RCC 7860 (cell line): Measurements from ENCODE around the gene DYNC1I1.

Experiments
- DNase-seq: peaks from one replicate; pipeline ENCODE4 v3.0.0-alpha.2; 2015; ENCODE audit warnings: low spot score
- FAIRE-seq: peaks from 2 replicates; lab custom pipeline; 2012; peaks lifted over from hg19 to GRCh38; lab: Jason Lieb, UNC

Gene DYNC1I1

GRCh38 chr7:95788884-95789283, 16.5 kb downstream of the DYNC1I1 start:
- DNase-seq (no peak), FAIRE-seq (no peak)

- FAIRE-seq = no peak
Measured at GRCh38 chr7:95793658-95794057, 21.3 kb downstream of the DYNC1I1 start.

GRCh38 chr7:95794917-95795515, 22.7 kb downstream of the DYNC1I1 start:
- peak; percentile 43 for DNase-seq
- peak; percentile 62 for FAIRE-seq

More at GRCh38 chr7:95793658-95794057, 21.3 kb downstream of the DYNC1I1 start:
- no peak for DNase-seq

GRCh38 chr7:95796617-95797016, 24.3 kb downstream of the DYNC1I1 start:
- no peak for DNase-seq
- no peak for FAIRE-seq

GRCh38 chr7:95798401-95798930, 26.1 kb downstream of the DYNC1I1 start:
- FAIRE-seq = no peak

GRCh38 chr7:95800787-95801186, 28.4 kb downstream of the DYNC1I1 start:
- DNase-seq (no peak), FAIRE-seq (no peak)

More at GRCh38 chr7:95798401-95798930, 26.1 kb downstream of the DYNC1I1 start:
- no peak for DNase-seq

- DNase-seq = no peak
- FAIRE-seq = no peak
Measured at GRCh38 chr7:95802270-95802669, 29.9 kb downstream of the DYNC1I1 start.

GRCh38 chr7:95804052-95804451, 31.7 kb downstream of the DYNC1I1 start:
- DNase-seq (no peak), FAIRE-seq (no peak)

- no peak for DNase-seq
- no peak for FAIRE-seq
Measured at GRCh38 chr7:95805909-95806308, 33.6 kb downstream of the DYNC1I1 start.

GRCh38 chr7:95808396-95808795, 36.0 kb downstream of the DYNC1I1 start:
- DNase-seq (no peak), FAIRE-seq (no peak)

- FAIRE-seq (no peak), DNase-seq (no peak)
Measured at GRCh38 chr7:95811846-95812445, 39.6 kb downstream of the DYNC1I1 start.

GRCh38 chr7:95814721-95815120, 42.4 kb downstream of the DYNC1I1 start:
- DNase-seq = no peak
- FAIRE-seq = no peak

- FAIRE-seq (no peak), DNase-seq (no peak)
Measured at GRCh38 chr7:95817866-95818640, 45.7 kb downstream of the DYNC1I1 start.

GRCh38 chr7:95820778-95821177, 48.4 kb downstream of the DYNC1I1 start:
- FAIRE-seq = no peak

GRCh38 chr7:95822717-95823116, 50.4 kb downstream of the DYNC1I1 start:
- DNase-seq (no peak), FAIRE-seq (no peak)

More at GRCh38 chr7:95820778-95821177, 48.4 kb downstream of the DYNC1I1 start:
- DNase-seq = no peak

- no peak for FAIRE-seq
Measured at GRCh38 chr7:95824616-95825015, 52.3 kb downstream of the DYNC1I1 start.

GRCh38 chr7:95828824-95829790, 56.8 kb downstream of the DYNC1I1 start:
- DNase-seq (no peak), FAIRE-seq (no peak)

More at GRCh38 chr7:95824616-95825015, 52.3 kb downstream of the DYNC1I1 start:
- no peak for DNase-seq

GRCh38 chr7:95840953-95841950, 68.9 kb downstream of the DYNC1I1 start:
- FAIRE-seq (no peak), DNase-seq (no peak)

GRCh38 chr7:95843286-95843685, 70.9 kb downstream of the DYNC1I1 start:
- DNase-seq (no peak), FAIRE-seq (no peak)
